Lung (tissue), 12 donors: ENCODE measurements around the gene C1GALT1. TPM values are rescaled to one million over a fixed set of nuclear protein-coding genes. Genes with fewer than 3 reads are reported as not detected.
A peak's percentile ranks its signal among the peaks of the same experiment; 100 is the strongest.
"Not testable (repeated sequence)": the region's sequence is repeated elsewhere in the genome, so short reads cannot be mapped to it uniquely, and the experiment has no call there.

Experiments
- ATAC-seq: fragments of 200-7000 bp; cut with Tn5 transposase; one replicate; pipeline ENCODE4 v1.9.1; 2020; ENCODE audit warnings: moderate number of reproducible peaks; ENCODE audit not compliant: insufficient read depth, low FRiP score
- DNase-seq, 3 donors: peaks; one replicate each; pipeline ENCODE4 v3.0.0-alpha.2; 2013 to 2017
- H3K27ac ChIP-seq, 2 donors: one replicate each; pipeline ENCODE4 v1.5.1; 2013; ENCODE audit warnings: mild to moderate bottlenecking in 2 of 2, moderate library complexity in 2 of 2, control low read depth in 1 of 2, inconsistent platforms in 1 of 2, low read depth in 1 of 2, low read length in 1 of 2
- H3K27me3 ChIP-seq, 3 donors: one replicate each; pipeline ENCODE4 v1.5.1; 2013; ENCODE audit warnings: low read length in 2 of 3; ENCODE audit not compliant: control insufficient read depth in 3 of 3, insufficient read depth in 3 of 3
- H3K36me3 ChIP-seq, 4 donors: one replicate each; pipeline ENCODE4 v1.5.1; 2013; ENCODE audit warnings: low read length in 4 of 4, mild to moderate bottlenecking in 1 of 4, moderate library complexity in 1 of 4; ENCODE audit not compliant: control insufficient read depth in 4 of 4, insufficient read depth in 4 of 4
- H3K4me1 ChIP-seq, 5 donors: one replicate each; pipeline ENCODE4 v1.5.1; 2013; ENCODE audit warnings: low read length in 5 of 5, mild to moderate bottlenecking in 2 of 5, moderate library complexity in 1 of 5; ENCODE audit not compliant: control insufficient read depth in 5 of 5, insufficient read depth in 5 of 5
- H3K4me3 ChIP-seq: one replicate; pipeline ENCODE4 v1.5.1; 2013; ENCODE audit warnings: mild to moderate bottlenecking, control low read depth, moderate library complexity
- H3K9ac ChIP-seq, 2 donors: one replicate each; pipeline ENCODE4 v1.5.1; 2013; ENCODE audit warnings: low read length in 2 of 2, control low read depth in 1 of 2; ENCODE audit not compliant: insufficient read depth in 1 of 2
- H3K9me3 ChIP-seq, 4 donors: one replicate each; pipeline ENCODE4 v1.5.1; 2013; ENCODE audit warnings: low read length in 3 of 4, mild to moderate bottlenecking in 1 of 4, moderate library complexity in 1 of 4; ENCODE audit not compliant: control insufficient read depth in 4 of 4, insufficient read depth in 3 of 4
- CTCF ChIP-seq: IDR thresholded peaks from 2 replicates; pipeline ENCODE4 v1.5.1; 2012; ENCODE audit warnings: mild to moderate bottlenecking; ENCODE audit errors: control extremely low read depth, extremely low read depth
- WGBS, 2 donors: extraction: QIAGEN DNeasy Blood & Tissue Kit; methylation state at CpG; one replicate each; pipeline ENCODE4 v1.1.7; 2013; 5-methylcytosine and 5-hydroxymethylcytosine counted together
- polyA plus RNA-seq, 2 donors: library from polyadenylated mRNA; stranded (reverse); fragments of 200-250 nt; gene quantifications; one replicate each; pipeline ENCODE4 v1.2.1, GENCODE V29; 2013
- total RNA-seq, 2 donors: library from RNA; depleted of rRNA in 1 of 2; stranded (reverse); fragments of >200 nt in 1 of 2; gene quantifications; one replicate each; pipeline ENCODE4 v1.2.1, GENCODE V29; 2014 to 2021
- donor health status: control.
- donor health status: control.
- donor health status: Bipolar disorder and iron deficiency.
- donor health status: healthy.
- donor health status: DM: yes; HTN: yes; CAD: no.

C1GALT1 gene
- total and polyA plus RNA-seq, 4 donors, result 10.5 to 39.5 (median 23.3) TPM

- H3K4me3 ChIP-seq, result no peak overlapping the region
- H3K36me3 ChIP-seq, result no peaks in the 10 kb centered on the region
- no peak overlapping the region for H3K9ac ChIP-seq
- TF ChIP-seq CTCF, result no peak
- 98 to 99% methylated on average over 11 of the region's 11 CpGs for WGBS, 2 donors
- no peak overlapping the region for H3K27ac ChIP-seq
- DNase-seq, result no peak
- H3K4me1 ChIP-seq, result no peaks in the 10 kb centered on the region
- no peaks in the 10 kb centered on the region for H3K27me3 ChIP-seq
- no peak for ATAC-seq
- no peaks in the 10 kb centered on the region for H3K9me3 ChIP-seq
Observed at GRCh38 chr7:7152315-7152714, 30.0 kb upstream of the C1GALT1 start.

GRCh38 chr7:7154355-7154754 is 28.0 kb upstream of the C1GALT1 start:
- not testable (repeated sequence) for ATAC-seq, H3K27me3 ChIP-seq, H3K36me3 ChIP-seq, H3K9ac ChIP-seq, H3K4me3 ChIP-seq, H3K4me1 ChIP-seq, H3K9me3 ChIP-seq, DNase-seq, H3K27ac ChIP-seq
- WGBS, 2 donors, result 100% methylated on average over 1 of the region's 1 CpG

- no peaks in the 10 kb centered on the region for H3K27me3 ChIP-seq
- no peaks in the 10 kb centered on the region for H3K9me3 ChIP-seq
- TF ChIP-seq CTCF, result no peak
- ATAC-seq (no peak), DNase-seq (no peak)
- WGBS, 2 donors, result 63 to 69% methylated on average over 4 of the region's 4 CpGs
- H3K4me3 ChIP-seq, result no peak overlapping the region
- no peak overlapping the region for H3K27ac ChIP-seq
- H3K9ac ChIP-seq, result no peak overlapping the region
- no peaks in the 10 kb centered on the region for H3K36me3 ChIP-seq
- H3K4me1 ChIP-seq, result no peaks in the 10 kb centered on the region
Observed at GRCh38 chr7:7156663-7157062, 25.7 kb upstream of the C1GALT1 start.

GRCh38 chr7:7157177-7157886 is 25.0 kb upstream of the C1GALT1 start:
- Histone ChIP-seq H3K27me3 (no peaks in the 10 kb centered on the region), H3K4me3 (no peak overlapping the region), H3K9ac (no peak overlapping the region), H3K9me3 (no peaks in the 10 kb centered on the region), H3K4me1 (no peaks in the 10 kb centered on the region), H3K27ac (peak overlapping the region in 1 of 2 donors; percentile 31), H3K36me3 (no peaks in the 10 kb centered on the region)
- no peak for ATAC-seq
- TF ChIP-seq CTCF, result no peak
- 49 to 57% methylated on average over 2 of the region's 2 CpGs for WGBS, 2 donors
- no peak for DNase-seq
